ENCODE measurements around the gene EIF6. TPM values are rescaled to one million over a fixed set of nuclear protein-coding genes. Genes with fewer than 3 reads are reported as not detected.
A peak's percentile ranks its signal among the peaks of the same experiment; 100 is the strongest.

Gene EIF6
- total RNA-seq, 1 experiment from 2014 or later: 255 TPM

- Histone ChIP-seq H3K27me3 (ENCODE audit: insufficient read depth, low read depth) (no peaks in the 10 kb centered on the region), H3K79me2 (ENCODE audit: low read depth) (peaks cover 31% of the 10 kb centered on the region), H3K4me1 (replicated peaks; ENCODE audit: insufficient read depth) (peaks cover 15% of the 10 kb centered on the region), H3K4me3 (no peak overlapping the region), H4K20me1 (ENCODE audit: insufficient read depth) (peaks cover 18% of the 10 kb centered on the region), H3K36me3 (ENCODE audit: low read depth) (peaks cover 13% of the 10 kb centered on the region), H3K27ac (no peak overlapping the region), H3K9me2 (ENCODE audit: insufficient read depth) (no peaks in the 10 kb centered on the region), H3K9me3 (ENCODE audit: insufficient read depth, low read depth) (no peaks in the 10 kb centered on the region), H3F3A (ENCODE audit: insufficient read depth, low read depth) (peaks cover 28% of the 10 kb centered on the region), H3K4me2 (no peak overlapping the region), H2AFZ (no peak overlapping the region)
- no peak for DNase-seq
- CTCF ChIA-PET: no interaction called here
- no TSS peak for BruUV-seq (replicated peaks)
- intact Hi-C loops (cut with micrococcal nuclease; ENCODE audit: unreplicated experiment): no loop called here
- TF ChIP-seq, protein P1, sequence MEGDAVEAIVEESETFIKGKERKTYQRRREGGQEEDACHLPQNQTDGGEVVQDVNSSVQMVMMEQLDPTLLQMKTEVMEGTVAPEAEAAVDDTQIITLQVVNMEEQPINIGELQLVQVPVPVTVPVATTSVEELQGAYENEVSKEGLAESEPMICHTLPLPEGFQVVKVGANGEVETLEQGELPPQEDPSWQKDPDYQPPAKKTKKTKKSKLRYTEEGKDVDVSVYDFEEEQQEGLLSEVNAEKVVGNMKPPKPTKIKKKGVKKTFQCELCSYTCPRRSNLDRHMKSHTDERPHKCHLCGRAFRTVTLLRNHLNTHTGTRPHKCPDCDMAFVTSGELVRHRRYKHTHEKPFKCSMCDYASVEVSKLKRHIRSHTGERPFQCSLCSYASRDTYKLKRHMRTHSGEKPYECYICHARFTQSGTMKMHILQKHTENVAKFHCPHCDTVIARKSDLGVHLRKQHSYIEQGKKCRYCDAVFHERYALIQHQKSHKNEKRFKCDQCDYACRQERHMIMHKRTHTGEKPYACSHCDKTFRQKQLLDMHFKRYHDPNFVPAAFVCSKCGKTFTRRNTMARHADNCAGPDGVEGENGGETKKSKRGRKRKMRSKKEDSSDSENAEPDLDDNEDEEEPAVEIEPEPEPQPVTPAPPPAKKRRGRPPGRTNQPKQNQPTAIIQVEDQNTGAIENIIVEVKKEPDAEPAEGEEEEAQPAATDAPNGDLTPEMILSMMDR (conservative IDR thresholded peaks at IDR 0.05): no peak
- no peak for TF ChIP-seq EZH2 (IDR thresholded peaks at IDR 0.05; ENCODE audit: low read depth)
- POLR2A ChIA-PET (ENCODE audit: unreplicated experiment): no interaction called here
Measured at GRCh38 chr20:35286077-35286898, 1.7 kb upstream of the EIF6 start.

- H3K27me3 ChIP-seq (ENCODE audit: insufficient read depth, low read depth): no peaks in the 10 kb centered on the region
- no peak for DNase-seq
- H4K20me1 ChIP-seq (ENCODE audit: insufficient read depth): peaks cover 23% of the 10 kb centered on the region
- H3K79me2 ChIP-seq (ENCODE audit: low read depth): peaks cover 35% of the 10 kb centered on the region
- BruUV-seq (replicated peaks): no TSS peak
- H3K27ac ChIP-seq: no peak overlapping the region
- H3F3A ChIP-seq (ENCODE audit: insufficient read depth, low read depth): peaks cover 33% of the 10 kb centered on the region
- H3K4me1 ChIP-seq (replicated peaks; ENCODE audit: insufficient read depth): peaks cover 15% of the 10 kb centered on the region
- TF ChIP-seq EZH2 (IDR thresholded peaks at IDR 0.05; ENCODE audit: low read depth): no peak
- TF ChIP-seq, protein P1 (conservative IDR thresholded peaks at IDR 0.05): no peak
- intact Hi-C loops (cut with micrococcal nuclease; ENCODE audit: unreplicated experiment): no loop called here
- no peak overlapping the region for H3K4me3 ChIP-seq
- H2AFZ ChIP-seq: no peak overlapping the region
- CTCF ChIA-PET: no interaction called here
- H3K4me2 ChIP-seq: 0 out of 2 replicates have a peak overlapping the region, but pooled peaks have one; percentile 99
- H3K36me3 ChIP-seq (ENCODE audit: low read depth): peaks cover 15% of the 10 kb centered on the region
- H3K9me3 ChIP-seq (ENCODE audit: insufficient read depth, low read depth): no peaks in the 10 kb centered on the region
- POLR2A ChIA-PET (ENCODE audit: unreplicated experiment): no interaction called here
- no peaks in the 10 kb centered on the region for H3K9me2 ChIP-seq (ENCODE audit: insufficient read depth)
Measured at GRCh38 chr20:35285806-35286076, 1.2 kb upstream of the EIF6 start.

DNA sequence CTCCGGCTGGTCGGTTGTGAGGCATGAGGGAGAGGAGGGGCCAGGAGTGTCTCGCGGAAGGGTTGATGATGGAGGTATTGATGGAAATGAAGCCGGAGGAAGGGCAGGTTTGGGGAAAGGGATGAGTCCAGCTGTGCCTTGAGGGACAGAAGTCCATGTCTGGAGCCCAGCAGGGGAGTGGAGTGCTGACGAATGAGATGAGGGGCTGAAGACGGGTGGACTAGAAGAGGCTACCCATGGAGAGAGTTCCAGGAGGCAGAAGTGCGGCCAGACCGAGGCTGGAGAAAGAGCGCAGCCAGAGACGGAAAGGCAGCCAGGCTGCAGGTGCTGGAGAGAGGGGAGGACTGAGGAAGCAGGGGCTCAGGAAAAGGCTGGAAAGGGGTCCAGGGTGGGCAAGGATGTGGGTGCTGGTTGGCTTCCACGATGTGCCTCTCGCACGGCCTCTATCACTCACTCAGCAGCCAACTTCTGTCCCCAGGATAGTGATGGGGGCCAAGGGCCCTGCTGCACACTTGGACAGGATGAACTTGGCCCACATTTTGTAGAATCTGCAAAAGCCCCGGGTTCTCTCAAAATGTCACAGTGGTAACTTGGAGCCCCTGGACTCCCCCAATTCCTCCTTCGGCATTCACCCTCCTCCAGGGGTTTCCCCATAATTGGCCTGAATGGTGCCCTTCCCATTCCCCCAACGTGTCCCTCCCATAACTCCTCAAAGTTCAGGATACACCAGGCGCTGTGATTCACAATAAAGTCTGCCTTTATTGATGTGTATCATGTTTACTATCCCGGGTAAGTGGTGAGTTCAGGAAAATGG, 627 bp upstream of the EIF6 start:
- no peak for DNase-seq
- TF ChIP-seq, protein P1 (conservative IDR thresholded peaks at IDR 0.05): no peak
- no peak for TF ChIP-seq EZH2 (IDR thresholded peaks at IDR 0.05; ENCODE audit: low read depth)
- Histone ChIP-seq H2AFZ (peak overlapping the region; percentile 75), H3K27ac (peak overlapping the region; percentile 82), H3K4me1 (replicated peaks; ENCODE audit: insufficient read depth) (peaks cover 15% of the 10 kb centered on the region), H3F3A (ENCODE audit: insufficient read depth, low read depth) (peaks cover 39% of the 10 kb centered on the region), H3K9me2 (ENCODE audit: insufficient read depth) (no peaks in the 10 kb centered on the region), H3K79me2 (ENCODE audit: low read depth) (peaks cover 40% of the 10 kb centered on the region), H4K20me1 (ENCODE audit: insufficient read depth) (peaks cover 28% of the 10 kb centered on the region), H3K27me3 (ENCODE audit: insufficient read depth, low read depth) (no peaks in the 10 kb centered on the region), H3K36me3 (ENCODE audit: low read depth) (peaks cover 20% of the 10 kb centered on the region), H3K4me2 (peak overlapping the region; percentile 99), H3K4me3 (peak overlapping the region; percentile 88), H3K9me3 (ENCODE audit: insufficient read depth, low read depth) (no peaks in the 10 kb centered on the region)
- POLR2A ChIA-PET (ENCODE audit: unreplicated experiment): interaction anchor here (0.5 to 1.2 kb wide), 6 partner anchors 20 to 1170 kb away, joined by 3 to 5 read pairs (median 4); partner anchors contain the start of gene CEP250
- BruUV-seq (replicated peaks): no TSS peak
- intact Hi-C loops (cut with micrococcal nuclease; ENCODE audit: unreplicated experiment): no loop called here
- CTCF ChIA-PET: no interaction called here

All from PC-9 (cell line).